Medulla oblongata (tissue), 1 donor: Measurements from ENCODE around the gene TSC22D1.
"Not testable (repeated sequence)": the region's sequence is repeated elsewhere in the genome, so short reads cannot be mapped to it uniquely, and the experiment has no call there.

ENCODE experiments used
- DNase-seq: peaks from one replicate; pipeline ENCODE4 v3.0.0-alpha.2; 2015; ENCODE audit errors: extremely low spot score

TSC22D1 gene

DNA sequence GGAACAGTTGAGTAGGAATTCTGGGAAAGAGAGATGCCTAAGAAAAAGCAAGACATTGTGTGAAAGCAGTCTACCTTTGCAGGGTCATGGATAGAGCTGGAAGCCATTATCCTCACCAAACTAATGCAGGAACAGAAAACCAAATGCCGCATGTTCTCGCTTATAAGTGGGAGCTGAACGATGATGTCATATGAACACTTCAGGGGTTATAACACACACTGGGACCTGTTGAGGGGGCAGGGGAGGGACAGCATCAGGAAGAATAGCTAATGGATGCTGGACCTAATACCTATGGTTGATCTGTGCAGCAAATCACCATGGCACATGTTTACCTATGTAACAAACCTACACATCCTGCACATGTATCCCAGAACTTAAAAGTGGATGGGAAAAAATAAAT lies 69.9 kb downstream of the TSC22D1 start:
- DNase-seq, result no peak

DNA sequence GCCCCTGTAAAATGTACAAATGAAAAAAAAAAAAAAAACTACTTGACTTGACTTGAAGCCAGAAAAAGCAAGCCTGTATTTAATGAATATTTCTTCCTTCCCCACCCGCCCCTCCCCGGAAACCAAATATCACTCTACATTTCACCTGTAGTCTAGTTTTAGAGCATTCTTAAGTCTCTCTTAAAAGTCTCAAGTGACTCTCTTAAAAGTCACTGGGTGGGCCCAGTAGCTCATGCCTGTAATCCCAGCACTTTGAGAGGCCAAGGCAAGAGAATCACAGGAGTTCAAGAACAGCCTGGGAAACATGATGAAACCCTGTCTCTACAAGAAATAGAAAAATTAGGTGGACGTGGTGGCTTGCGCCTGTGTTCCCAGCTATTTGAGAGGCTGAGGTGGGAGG lies 72.0 kb downstream of the TSC22D1 start:
- no peak for DNase-seq

DNA sequence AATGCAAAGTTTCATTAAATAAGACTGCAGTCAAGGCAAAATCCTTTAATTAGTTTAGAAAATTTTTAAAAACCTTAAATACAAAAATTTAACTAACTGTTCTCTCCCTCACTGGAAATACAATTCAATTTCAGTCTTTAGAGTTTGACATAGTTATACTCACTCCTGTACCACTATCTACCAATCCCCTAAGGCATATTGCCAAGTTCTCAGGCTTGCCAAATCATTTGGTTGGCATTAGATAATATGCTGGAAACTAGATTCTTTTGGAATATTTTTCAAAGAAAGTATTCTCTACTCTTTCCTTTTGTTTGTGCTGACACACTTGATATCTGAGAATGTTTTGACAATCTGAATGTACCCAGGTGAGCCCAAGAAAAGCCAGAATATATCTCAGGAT lies 77.2 kb downstream of the TSC22D1 start:
- no peak for DNase-seq

DNA sequence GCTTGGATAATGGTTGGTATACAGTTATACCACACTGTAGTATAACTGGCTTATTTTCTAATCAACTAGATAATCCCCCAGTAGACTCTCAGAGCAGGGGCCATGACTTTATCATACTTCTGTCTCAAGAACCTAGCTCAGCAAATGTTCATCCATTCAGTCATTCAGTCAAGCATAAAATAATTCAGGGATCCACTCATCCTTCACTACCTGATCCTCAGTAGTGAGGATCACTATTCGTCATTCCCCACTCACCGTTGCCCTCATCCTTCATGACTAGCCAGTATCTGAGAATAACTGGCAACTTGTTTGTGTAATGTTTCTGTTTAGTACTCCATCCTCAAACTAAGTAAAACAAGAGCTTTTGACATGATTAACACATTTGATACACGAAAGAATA lies 77.6 kb downstream of the TSC22D1 start:
- no peak for DNase-seq

DNA sequence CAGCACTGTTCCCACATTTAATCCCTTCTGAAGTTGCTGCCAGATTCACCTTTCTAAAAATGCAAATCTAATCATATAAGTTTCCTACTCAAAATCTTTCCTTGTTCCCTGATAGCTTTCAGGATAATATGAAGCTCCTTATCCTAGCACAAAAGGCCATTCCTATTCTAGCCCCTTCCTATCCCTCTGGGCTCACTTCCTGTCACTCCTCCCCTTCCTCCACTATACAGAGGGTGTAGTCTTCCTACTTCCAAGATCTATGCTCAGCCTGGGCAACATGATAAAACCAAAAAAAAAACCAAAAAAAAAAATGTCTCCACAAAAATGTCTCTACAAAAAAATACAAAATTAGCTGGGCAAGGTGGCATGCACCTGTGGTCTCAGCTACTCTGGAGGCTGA lies 78.3 kb downstream of the TSC22D1 start:
- no peak for DNase-seq

DNA sequence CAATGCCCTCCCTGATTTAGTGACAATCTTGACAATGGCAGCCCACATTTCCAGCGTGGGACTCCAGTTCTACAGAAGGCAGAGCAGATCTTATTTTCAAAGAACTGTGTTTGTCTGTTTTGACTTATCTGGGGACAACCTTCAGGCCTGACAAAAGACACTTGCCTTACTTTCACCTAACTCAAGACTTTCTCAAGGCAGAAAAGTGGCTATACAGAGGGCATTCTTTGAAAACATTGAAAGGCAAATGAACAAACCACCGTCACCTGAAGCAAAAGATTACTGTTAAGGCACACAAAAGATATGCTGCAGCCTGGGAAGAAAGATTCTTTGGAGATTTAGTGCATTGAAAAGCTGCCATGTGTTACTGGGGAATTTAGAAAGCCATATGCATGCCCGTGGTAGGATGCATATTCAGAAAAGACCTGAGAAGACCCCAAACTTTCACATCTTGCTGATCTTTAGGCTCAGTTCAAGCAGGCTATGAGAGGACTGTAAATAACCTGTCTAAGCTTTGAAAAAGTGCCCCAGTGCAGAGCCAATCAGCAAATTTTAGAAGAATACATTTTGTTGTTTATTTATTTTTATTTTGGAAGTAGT lies 82.8 kb downstream of the TSC22D1 start:
- DNase-seq, result no peak

DNA sequence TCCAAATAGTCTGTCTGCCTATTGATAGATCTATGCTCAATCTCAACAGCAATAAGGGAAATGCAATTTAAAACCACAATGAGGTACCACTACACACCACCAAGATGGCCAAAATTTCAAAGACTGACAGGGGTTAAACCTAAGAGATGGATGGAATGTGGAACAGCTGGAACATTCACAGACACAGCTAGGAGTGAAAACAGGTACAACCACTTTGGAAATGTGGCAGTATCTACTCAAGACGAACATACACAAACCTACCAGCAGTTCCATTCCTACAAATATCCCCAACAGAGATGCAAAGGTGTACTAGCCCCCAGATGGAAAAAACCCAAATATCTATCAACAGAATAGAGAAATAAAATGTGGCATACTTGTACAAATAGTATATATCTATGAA lies 86.4 kb downstream of the TSC22D1 start:
- DNase-seq, result no peak

DNA sequence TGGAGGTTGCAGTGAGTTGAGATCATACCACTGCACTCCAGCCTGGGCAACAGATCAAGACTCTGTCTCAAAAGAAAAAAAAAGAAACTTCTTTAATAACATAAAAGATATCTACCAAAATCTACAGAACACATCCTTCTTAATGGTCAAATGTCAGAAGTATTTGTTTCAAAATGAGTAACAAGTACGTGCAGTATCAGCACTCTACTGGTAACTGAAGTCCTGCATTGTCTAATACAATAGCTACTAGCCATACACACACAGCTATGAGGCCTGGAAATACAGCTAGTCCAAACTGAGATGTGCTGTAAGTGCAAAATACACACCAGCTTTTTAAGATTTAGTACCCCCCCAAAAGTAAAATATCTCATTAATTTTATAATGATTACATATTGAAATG lies 88.1 kb downstream of the TSC22D1 start:
- no peak for DNase-seq

DNA sequence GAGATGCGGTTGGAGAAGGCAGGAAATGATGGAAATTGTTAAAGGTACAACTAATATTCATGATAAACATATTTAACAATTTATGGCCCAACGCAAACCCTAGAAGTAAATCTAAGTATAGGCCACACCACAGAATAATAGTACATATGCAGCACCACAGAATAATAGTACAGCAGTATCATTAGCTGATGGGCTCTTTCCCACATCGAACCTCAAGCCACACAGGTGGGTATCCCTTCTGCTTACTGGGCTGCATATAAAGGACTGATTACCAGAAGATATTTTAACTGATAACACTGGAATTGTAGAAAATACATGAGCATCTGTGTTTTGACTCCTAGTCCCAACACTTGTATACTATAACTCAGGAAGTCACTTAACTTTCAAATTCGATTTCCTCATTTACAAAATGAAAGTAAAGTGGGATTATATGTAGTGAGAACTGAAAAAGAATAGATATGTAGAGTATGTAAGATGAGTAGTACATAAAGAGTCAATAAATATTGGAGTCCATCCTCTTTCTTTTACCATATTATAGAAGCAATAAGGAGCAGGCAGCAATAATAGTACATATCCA lies 91.5 kb downstream of the TSC22D1 start:
- DNase-seq, result no peak

DNA sequence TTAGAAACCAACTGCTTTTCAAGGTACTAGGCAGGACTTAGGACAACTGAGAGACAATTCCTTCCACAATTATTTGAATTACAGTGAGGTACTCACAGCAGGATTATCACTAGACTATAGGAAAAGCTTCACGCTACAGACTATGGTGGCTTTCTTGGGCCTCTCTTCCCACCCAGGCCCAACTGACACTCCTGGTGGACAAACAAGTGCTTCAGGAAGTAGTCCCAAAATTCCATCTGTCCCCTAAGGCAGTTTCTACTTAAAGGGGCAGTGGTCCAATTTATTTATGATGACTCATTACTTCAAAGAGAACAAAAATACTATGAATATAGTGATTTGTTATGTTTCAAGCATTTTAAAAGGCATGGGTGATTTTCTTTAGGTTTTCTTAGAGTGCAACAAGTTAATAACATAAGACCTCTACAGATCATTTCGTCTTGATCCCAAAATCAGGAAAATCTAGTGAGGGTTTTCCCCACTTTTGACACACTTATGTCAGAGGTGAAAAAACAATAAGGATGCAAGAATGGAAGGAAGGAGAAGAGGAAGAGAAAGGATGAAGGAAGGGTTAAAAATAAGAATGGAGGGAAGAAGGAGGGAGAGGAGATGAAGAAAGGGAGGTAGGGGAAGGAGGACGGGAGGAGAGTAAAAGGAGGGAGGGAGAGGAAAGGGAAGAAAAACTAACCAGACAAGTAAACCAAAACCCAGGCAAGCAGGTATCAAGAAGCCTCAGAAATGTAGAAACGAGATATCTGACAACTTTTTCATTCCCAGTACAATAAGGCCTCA lies 101.8 kb downstream of the TSC22D1 start:
- DNase-seq, result no peak

DNA sequence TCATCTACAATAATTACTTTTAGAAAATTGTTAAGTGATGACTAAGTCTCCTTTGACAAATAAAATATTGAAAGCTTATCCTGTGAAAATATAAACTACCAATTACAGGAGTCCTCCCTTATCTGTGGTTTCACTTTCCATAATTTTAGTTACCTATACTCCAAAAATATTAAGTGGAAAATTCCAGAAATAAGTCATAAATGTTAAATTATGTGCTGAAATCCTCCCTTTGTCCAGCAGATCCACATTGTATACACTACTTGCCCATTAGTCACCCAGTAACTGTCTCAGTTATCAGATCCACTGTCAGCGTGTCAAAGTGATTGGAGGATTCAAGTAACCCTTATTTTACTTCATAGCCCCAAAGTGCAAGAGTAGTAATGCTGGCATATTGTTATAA lies 104.4 kb downstream of the TSC22D1 start:
- DNase-seq, result no peak

DNA sequence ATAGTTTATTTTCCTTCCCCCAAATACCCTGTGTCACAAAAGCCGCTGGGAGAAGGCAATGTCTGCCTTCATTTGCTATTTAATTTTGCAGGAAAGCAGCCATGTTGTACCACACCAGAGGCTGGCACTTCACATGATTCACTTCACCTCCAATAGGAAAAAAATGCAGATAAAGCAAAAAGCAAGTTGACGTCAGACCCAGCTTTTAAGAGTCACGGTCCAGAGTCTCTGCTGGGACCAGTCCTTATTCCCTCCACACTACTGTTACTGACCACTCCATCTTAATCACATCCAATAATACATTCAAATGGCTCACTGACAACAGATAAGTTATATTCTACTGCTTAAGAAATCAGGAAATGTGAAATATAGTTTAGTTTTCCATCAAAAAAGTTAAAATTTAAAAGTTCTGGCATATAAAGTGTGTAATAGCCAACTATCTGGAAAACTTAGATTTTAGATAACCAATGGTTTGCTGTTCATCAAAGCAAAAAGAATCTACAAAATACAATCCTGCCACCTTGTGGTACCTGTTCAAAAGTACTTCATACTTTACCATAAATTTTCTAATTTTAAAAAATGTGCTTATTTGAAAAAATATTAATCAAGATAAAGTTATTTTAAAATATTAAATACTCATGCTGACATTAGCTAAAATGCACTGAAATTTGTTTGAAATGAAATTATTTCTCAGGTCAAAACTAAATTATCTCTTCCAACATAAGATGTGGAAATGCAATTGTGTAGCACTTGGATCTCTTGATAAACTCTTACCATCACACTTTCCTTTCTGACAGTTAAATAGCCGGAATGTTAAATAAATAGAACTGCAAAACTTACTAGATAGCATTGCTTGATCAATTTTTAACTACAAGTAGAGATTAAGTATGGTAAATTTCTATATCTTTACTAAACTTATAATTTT lies 105.2 kb downstream of the TSC22D1 start:
- peak; percentile 45 for DNase-seq

DNA sequence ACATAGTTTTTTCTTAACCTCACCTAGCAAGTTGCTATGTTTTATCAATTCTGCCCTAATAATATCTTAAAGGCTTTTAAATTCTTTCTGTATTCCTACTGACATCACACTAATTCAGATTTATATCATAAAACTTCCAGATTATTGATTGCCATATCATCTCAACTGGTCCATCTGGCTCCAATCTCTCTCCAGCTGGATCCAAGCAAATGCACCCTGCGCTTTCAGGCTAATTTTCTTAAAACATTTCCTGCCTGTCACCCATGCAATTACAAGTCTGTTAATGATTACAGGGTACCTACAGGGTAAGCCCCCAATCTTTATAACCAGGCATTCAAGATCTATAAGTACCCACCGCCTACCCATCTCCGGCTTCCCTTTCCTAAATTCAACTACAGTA lies 107.3 kb downstream of the TSC22D1 start:
- no peak for DNase-seq

DNA sequence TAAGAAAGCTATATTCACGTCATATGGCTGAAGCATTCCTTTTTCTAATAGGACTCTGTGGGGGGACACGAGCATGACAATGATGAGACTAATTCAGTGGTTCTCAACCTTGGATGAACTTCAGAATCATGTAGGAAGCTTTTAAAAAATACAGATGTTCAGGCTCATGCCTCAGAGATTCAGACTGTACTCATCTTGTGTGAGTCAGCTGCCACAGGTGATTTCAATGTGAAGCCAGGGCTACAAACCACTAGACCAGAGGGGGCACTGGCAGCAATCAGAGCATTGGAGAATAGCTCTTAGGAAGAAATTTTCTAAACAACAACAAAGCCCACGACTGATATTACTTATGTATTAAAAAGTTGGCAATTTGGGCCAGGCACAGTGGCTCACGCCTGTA lies 110.8 kb downstream of the TSC22D1 start:
- DNase-seq, result no peak

DNA sequence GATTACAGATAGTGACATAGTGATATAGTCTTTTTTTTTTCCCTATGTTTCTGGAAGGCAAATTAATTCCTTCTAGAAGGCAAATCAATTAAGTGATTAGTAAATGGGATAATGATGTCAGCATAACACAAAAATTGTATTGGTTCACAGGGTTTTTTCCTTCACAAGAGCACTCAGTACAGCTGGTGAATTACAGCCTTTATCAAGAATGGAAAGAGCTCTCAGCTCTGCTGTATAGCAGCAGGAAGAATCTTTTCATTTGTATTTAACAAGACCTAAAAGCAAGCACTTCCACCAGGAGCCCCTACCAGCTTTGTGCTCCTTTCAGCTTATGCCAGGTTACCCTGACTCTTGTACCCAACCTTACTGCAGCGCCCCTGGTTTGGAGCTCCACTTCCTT lies 111.7 kb downstream of the TSC22D1 start:
- no peak for DNase-seq

DNA sequence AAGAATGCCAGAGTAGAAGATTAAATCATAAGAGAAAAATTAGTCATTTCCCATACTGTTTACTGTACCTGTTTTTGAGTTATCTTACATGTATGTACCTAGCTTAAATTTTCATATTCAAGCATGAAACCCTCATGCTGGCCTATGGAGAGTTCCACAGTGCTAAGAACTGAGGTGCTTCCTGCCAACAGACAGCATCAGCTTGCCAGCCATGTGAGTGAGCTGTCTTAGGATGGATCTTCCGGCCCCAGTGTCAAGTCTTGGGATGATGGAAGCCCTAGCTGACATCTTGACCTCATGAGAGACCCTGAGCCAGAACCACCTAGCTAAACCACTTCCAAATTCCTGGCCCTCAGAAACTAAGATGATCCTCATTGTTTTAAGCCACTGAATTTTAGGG lies 112.4 kb downstream of the TSC22D1 start:
- no peak for DNase-seq

DNA sequence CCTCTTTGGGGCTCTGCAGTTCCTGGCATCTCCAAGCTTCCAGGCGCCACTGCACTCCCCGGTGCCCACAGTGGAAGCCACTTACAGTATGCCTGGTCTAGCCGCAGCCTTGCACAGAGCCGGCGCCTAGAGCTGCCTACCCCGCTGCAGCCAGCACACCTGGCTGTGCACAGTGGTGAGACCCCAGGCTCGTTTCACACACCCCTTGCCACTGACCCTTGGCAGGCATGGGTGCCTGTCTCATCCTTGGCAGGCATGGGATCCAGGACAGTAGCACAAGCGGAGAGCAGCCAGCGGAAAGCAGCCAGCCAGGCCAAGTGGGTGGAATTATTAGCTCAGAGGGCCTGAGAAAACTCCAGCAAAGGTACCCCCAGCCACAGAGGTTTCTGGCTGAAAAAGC lies 116.5 kb downstream of the TSC22D1 start:
- no peak for DNase-seq

DNA sequence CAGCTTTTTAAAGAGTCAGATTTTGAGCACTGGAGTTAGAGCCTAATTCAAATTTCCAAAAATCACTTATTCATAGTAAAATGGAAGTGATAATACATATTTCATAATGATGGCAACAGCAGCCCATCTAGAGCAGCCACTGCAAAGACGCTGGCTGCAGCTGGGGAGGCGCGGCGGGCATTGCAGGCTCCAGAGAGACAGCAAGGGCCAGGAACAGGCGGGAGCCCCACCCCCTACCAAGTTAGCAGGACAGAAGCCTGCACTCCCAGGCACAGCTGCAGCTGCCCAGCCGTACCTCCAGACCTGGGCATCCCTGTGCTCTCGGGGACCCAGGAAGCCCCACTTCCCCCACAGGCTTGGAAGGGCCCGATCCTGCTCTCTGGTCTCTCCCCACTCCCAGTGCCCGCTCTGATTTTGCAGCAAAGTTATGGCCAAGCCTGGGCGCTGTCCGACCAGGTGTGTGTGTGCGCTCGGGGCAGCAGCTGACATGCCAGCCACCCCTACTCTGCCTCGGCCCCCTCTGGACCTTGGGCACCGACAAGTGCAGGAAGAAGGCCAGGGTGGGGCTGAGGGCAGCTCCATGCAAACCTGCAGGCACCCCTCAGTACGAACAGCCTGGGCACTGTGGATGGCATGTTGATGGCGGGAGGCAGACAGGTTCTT lies 117.7 kb downstream of the TSC22D1 start:
- no peak for DNase-seq

DNA sequence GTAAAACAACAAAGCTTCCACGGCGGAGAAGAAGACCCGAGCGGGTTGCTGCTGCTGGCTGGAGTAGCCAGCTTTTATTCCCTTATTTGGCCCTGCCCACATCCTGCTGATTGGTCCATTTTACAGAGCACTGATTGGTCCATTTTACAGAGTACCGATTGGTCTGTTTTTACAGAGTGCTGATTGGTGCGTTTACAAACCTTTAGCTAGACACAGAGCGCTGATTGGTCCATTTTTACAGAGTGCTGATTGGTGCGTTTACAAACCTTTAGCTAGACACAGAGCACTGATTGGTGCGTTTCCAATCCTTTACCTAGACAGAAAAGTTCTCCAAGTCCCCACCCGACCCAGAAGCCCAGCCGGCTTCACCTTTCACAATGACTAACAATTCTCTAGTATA lies 119.9 kb downstream of the TSC22D1 start:
- DNase-seq, result not testable (repeated sequence)

DNA sequence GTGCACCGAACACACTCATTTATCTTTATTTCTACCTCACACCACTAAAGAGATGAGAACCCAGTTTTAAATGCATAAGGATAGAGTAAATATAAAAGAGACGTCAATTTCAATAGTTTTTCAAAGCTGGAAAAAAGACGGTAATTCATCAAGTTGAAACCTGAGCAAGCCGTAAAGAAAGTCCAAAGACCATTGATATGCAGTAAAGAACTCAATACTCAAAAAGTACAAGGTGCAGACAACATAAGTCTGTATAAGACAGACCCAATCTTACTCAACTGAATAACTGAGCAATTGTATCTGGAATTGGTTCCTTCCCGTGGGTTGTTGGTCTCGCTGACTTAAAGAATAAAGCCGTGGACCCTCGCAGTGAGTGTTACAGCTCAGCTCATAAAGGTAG lies 120.4 kb downstream of the TSC22D1 start:
- no peak for DNase-seq

DNA sequence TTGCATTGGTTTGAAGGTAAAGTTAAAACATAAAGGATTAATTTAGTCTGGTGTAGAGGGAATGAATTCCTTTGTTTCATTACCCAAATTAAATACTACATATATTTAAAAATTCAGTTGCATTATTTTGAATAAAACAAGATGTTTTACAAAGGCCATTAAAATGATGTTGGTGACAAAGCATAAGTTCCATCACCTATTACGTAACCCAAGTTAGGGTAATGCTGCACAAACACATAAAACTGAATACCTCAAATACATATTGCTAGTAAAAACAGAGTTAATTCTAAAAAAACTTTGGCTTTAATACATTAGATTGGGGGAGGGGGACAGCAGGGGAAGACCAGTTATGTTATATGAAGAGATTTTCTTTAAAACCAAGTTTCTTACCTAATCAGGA lies 122.2 kb downstream of the TSC22D1 start:
- no peak for DNase-seq

DNA sequence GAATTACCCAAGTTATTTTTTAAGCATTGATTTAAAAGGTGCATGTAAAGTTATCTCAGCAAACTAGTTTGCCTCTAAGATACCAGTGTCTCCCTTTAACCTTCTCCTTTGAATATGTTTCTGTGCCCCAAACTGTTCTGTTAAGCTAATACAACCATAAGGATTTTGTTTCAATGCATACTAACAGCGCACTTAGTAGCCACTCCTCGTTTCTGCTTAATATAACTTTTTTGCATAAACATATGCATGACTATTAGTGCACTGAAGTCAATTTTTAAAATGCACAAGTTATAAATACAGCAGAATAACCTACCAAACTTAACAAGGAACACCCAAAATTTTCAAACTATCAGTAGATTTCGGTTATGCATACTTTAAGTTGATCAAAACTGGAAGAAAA lies 123.1 kb downstream of the TSC22D1 start:
- DNase-seq, result no peak
